Transverse colon (tissue), 4 donors: ENCODE measurements around the gene RRAD. TPM values are rescaled to one million over a fixed set of nuclear protein-coding genes. Genes with fewer than 3 reads are reported as not detected.

Experiments
- DNase-seq: peaks from one replicate; pipeline ENCODE4 v3.0.0-alpha.2; 2019
- H3K27ac ChIP-seq, 4 donors: fragments of 200-600 bp; sonication (generic); 2 replicates each; pipeline ENCODE4 v1.5.1; 2016 to 2018; ENCODE audit warnings: inconsistent platforms in 4 of 4
- H3K27me3 ChIP-seq: fragments of 200-600 bp; sonication (generic); 2 replicates; pipeline ENCODE4 v1.5.1; 2017; ENCODE audit warnings: inconsistent platforms
- H3K36me3 ChIP-seq, 4 donors: fragments of 200-600 bp; sonication (generic); 2 replicates each; pipeline ENCODE4 v1.5.1; 2017 to 2019; ENCODE audit warnings: inconsistent platforms in 4 of 4
- H3K4me1 ChIP-seq, 4 donors: fragments of 200-600 bp; sonication (generic); 2 replicates each; pipeline ENCODE4 v1.5.1; 2017 to 2020; ENCODE audit warnings: inconsistent platforms in 4 of 4
- H3K4me3 ChIP-seq, 4 donors: fragments of 200-600 bp; sonication (generic); 1 replicate in 1 of 4; 2 replicates in 3 of 4; pipeline versions ENCODE4 v1.5.1 to v1.6.1; 2017 to 2019; ENCODE audit warnings: inconsistent platforms in 4 of 4
- H3K9me3 ChIP-seq, 2 donors: fragments of 200-600 bp; sonication (generic); 2 replicates each; pipeline ENCODE4 v1.5.1; 2017 to 2019; ENCODE audit warnings: inconsistent platforms in 2 of 2
- CTCF ChIP-seq, 5 experiments: fragments of 200-600 bp in 3 of 5; fragments of 450-650 bp in 2 of 5; sonication (generic) in 3 of 5; IDR thresholded peaks; 1 replicate in 2 of 5; 2 replicates in 3 of 5; pipeline ENCODE4 v1.5.1; 2016 to 2017; ENCODE audit warnings: antibody characterized with exemption in 5 of 5, inconsistent platforms in 3 of 5, mild to moderate bottlenecking in 2 of 5, moderate library complexity in 1 of 5
- EP300 ChIP-seq: sonication (generic); formaldehyde crosslinking; IDR thresholded peaks from one replicate; pipeline ENCODE4 v1.6.1; 2017; ENCODE audit warnings: antibody characterized with exemption, low read depth
- POLR2A ChIP-seq: fragments of 450-650 bp; IDR thresholded peaks from one replicate; pipeline ENCODE4 v1.6.1; 2016; ENCODE audit warnings: antibody characterized with exemption, mild to moderate bottlenecking, moderate library complexity
- POLR2AphosphoS5 ChIP-seq, 3 donors: sonication (generic); formaldehyde crosslinking; IDR thresholded peaks; one replicate each; pipeline ENCODE4 v1.6.1; 2016; ENCODE audit warnings: antibody characterized with exemption in 3 of 3
- WGBS, 2 donors: methylation state at CpG; one replicate each; pipeline ENCODE4 v1.1.5; 2018; ENCODE audit warnings: low coverage in 1 of 2; 5-methylcytosine and 5-hydroxymethylcytosine counted together
- in situ Hi-C, 4 donors: fragments of 200-750 bp; cut with MboI; loops; one replicate each; pipeline versions ENCODE4 v1.15.0 to v1.15.1; 2017; ENCODE audit warnings: low sequenced_read_pairs in 3 of 4, low pct_ligation_motif_present in 1 of 4, low pct_unique_long_range_greater_than_20kb in 1 of 4
- intact Hi-C: fragments of 100-400 bp; cut with DNase I; formaldehyde crosslinking; loops from one replicate; pipeline ENCODE4 v1.15.1; 2023; ENCODE audit warnings: low total_unique reads
- total RNA-seq, 4 donors: library from RNA; depleted of rRNA; stranded (reverse); fragments of >200 nt; gene quantifications; one replicate each; pipeline ENCODE4 v1.1.0, GENCODE V29; 2016

Gene RRAD
- total RNA-seq, 4 donors from 2014 or later: 3.5 to 15.3 (median 4.2) TPM; not detected in 1

GRCh38 chr16:66911112-66911511 is 14.2 kb downstream of the RRAD start:
- H3K4me3 ChIP-seq: no peak overlapping the region
- WGBS, 2 donors: 79% methylated on average over 5 of the region's 5 CpGs; no CpG with 5 or more reads in 1 of the 2 donors
- H3K4me1 ChIP-seq: peaks cover 0 to under 1% (median 0%) of the 10 kb centered on the region in 4 donors
- no peak overlapping the region for H3K27ac ChIP-seq
- no peak for DNase-seq
- H3K9me3 ChIP-seq: no peaks in the 10 kb centered on the region
- no peaks in the 10 kb centered on the region for H3K36me3 ChIP-seq
- TF ChIP-seq POLR2A (no peak), EP300 (no peak), CTCF (IDR thresholded peaks at IDR 0.05) (no peak), POLR2AphosphoS5 (IDR thresholded peaks at IDR 0.05) (no peak)
- H3K27me3 ChIP-seq: no peaks in the 10 kb centered on the region
- intact Hi-C loops: no loop called here
- in situ Hi-C loops: no loop called here

- no peaks in the 10 kb centered on the region for H3K9me3 ChIP-seq
- H3K4me3 ChIP-seq: no peak overlapping the region
- intact Hi-C loops: no loop called here
- no peak for DNase-seq
- no peaks in the 10 kb centered on the region for H3K36me3 ChIP-seq
- no peak overlapping the region for H3K27ac ChIP-seq
- in situ Hi-C loops: no loop called here
- H3K4me1 ChIP-seq: peaks cover 5 to 8% (median 7%) of the 10 kb centered on the region in 4 donors
- TF ChIP-seq CTCF (IDR thresholded peaks at IDR 0.05) (no peak), EP300 (no peak), POLR2AphosphoS5 (IDR thresholded peaks at IDR 0.05) (no peak), POLR2A (no peak)
- H3K27me3 ChIP-seq: no peaks in the 10 kb centered on the region
- WGBS, 2 donors: 78 to 100% methylated on average over 3 to 14 of the region's 14 CpGs
These were observed 15.0 kb downstream of the RRAD start for GRCh38 chr16:66910175-66910940.

GRCh38 chr16:66908762-66909559 is 16.4 kb downstream of the RRAD start:
- H3K9me3 ChIP-seq: no peaks in the 10 kb centered on the region
- H3K4me3 ChIP-seq: no peak overlapping the region
- in situ Hi-C loops (no loop called here), intact Hi-C loops (no loop called here)
- H3K27ac ChIP-seq: no peak overlapping the region
- peaks cover 10 to 21% (median 15%) of the 10 kb centered on the region in 4 donors for H3K4me1 ChIP-seq
- no peaks in the 10 kb centered on the region for H3K36me3 ChIP-seq
- 87 to 88% methylated on average over 3 to 14 of the region's 14 CpGs for WGBS, 2 donors
- no peak for DNase-seq
- no peaks in the 10 kb centered on the region for H3K27me3 ChIP-seq
- TF ChIP-seq POLR2AphosphoS5 (IDR thresholded peaks at IDR 0.05) (no peak), POLR2A (no peak), EP300 (no peak), CTCF (IDR thresholded peaks at IDR 0.05) (no peak)

GRCh38 chr16:66908116-66908515 is 17.2 kb downstream of the RRAD start:
- TF ChIP-seq EP300 (no peak), POLR2AphosphoS5 (IDR thresholded peaks at IDR 0.05) (no peak), POLR2A (no peak), CTCF (IDR thresholded peaks at IDR 0.05) (no peak)
- no peaks in the 10 kb centered on the region for H3K9me3 ChIP-seq
- in situ Hi-C loops: no loop called here
- no peak overlapping the region for H3K4me3 ChIP-seq
- intact Hi-C loops: no loop called here
- no peak overlapping the region for H3K27ac ChIP-seq
- H3K27me3 ChIP-seq: no peaks in the 10 kb centered on the region
- H3K4me1 ChIP-seq: peaks cover 14 to 24% (median 17%) of the 10 kb centered on the region in 4 donors
- DNase-seq: no peak
- H3K36me3 ChIP-seq: no peaks in the 10 kb centered on the region
- 95% methylated on average over 3 of the region's 3 CpGs; no CpG with 5 or more reads in 1 of the 2 donors for WGBS, 2 donors
